CD4-positive, alpha-beta T cell treated with Interleukin-21 for 1 hour (primary cell): ENCODE results near the gene ZMIZ2.
"Not testable (repeated sequence)": the region's sequence is repeated elsewhere in the genome, so short reads cannot be mapped to it uniquely, and the experiment has no call there.

Experiments
- DNase-seq: peaks from one replicate; pipeline ENCODE4 v3.0.0-alpha.2; 2020

ZMIZ2 gene

DNA sequence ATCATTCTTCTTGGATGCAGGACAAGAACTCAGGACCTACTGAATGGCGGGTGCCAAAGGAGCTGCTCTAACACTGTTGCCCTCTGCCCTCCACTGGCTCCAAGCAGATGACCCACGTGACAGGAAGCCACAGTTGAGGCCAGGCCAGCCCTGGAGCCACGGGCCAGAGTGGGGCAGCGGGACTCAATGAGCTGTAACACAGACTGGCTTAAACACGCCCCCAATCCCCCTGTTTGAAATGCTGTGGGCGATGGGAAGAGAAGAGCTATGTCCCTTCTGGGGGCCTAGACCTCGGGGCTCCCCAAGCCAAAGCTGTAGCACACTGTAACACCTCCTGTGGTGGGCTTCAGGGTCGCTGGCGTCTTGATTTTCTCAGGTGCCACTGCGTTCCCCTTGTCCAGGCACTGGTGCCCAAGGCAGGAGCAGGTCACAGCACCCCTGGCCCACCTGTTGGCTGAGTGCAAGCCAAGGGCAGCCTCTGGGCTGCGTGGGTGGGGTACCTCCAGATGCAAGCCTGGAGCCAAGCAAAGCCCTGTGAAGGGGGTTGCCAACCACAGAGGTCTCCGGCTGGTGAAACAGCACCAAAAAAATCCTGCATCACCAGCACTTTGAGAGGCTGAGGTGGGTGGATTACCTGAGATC, 18.6 kb upstream of the ZMIZ2 start:
- DNase-seq: no peak

DNA sequence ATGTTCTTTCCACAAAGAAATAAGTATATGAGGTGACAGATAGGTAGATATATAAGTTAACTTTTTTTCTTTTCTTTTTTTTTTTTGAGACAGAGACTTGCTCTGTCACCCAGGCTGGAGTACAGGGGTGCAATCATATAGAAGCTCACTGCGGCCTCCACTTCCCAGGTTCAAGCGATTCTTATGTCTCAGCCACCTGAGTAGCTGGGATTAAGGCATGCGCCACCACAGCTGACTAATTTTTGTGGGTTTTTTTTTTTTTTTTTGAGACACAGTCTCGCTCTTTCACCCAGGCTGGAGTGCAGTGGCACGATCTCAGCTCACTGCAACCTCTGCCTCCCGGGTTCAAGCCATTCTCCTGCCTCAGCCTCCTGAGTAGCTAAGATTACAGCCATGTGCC, 15.7 kb upstream of the ZMIZ2 start:
- not testable (repeated sequence) for DNase-seq

DNA sequence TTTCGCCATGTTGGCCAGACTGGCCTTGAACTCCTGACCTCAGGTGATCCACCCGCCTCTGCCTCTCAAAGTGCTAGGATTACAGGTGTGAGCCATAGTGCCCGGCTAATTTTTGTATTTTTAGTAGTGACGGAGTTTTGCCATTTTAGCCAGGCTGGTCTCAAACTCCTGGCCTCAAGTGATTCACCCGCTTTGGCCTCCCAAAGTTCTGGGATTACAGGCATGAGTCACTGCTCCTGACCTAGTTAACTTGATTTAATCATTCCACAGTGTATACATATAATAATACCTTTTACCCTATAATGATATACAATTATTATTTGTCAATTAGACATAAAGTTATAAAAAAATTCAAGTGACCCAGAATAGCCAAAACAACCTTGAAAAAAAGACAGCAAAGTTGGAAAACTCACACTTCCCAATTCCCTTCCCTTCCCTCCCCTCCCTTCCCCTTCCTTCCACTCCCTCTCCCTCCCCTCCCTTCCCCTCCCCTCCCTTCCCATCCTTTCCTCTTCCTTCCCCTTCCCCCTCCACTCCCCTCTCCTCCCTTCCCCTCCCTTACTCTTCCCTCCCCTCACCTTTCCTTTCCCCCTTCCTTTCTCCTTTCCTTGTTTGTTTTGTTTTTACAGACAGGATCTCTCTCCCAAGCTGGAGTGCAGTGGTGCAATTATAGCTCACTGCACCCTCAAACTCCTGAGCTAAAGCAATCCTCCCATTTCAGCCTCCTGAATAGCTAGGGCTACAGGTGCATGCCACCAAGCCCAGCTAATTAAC, 14.8 kb upstream of the ZMIZ2 start:
- DNase-seq: no peak

DNA sequence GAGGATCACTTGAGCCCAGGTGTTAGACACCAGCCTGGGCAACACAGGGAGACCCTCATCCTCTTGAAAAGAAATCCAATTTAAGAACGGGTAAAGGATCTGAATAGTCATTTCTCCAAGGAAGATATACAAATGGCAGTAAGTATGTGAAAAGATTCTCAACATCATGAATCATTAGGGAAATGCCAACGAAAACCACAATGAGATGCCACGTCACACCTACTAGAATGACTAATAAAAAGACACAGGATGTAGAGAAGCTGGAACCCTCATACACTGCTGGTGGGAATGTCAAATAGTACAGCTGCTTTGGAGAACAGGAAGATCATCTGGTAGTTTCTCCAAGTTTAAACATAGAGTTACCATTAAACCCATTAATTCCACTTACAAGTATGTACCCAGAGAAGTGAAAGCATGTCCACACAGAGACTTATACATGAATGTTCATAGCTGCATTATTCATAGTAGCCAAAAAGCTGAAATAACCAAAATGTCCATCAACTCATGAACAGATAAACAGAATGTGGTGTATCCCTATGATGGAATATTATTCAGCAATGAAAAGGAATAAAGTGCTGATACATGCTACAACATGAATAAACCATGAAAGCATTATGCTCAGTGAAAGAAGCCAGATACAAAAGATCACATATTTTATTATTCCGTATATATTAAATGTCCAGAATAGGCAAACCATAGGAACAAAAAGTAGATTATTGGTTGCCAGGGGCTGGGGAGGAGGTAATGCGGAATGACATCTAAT, 13.1 kb upstream of the ZMIZ2 start:
- peak; percentile 63 for DNase-seq

DNA sequence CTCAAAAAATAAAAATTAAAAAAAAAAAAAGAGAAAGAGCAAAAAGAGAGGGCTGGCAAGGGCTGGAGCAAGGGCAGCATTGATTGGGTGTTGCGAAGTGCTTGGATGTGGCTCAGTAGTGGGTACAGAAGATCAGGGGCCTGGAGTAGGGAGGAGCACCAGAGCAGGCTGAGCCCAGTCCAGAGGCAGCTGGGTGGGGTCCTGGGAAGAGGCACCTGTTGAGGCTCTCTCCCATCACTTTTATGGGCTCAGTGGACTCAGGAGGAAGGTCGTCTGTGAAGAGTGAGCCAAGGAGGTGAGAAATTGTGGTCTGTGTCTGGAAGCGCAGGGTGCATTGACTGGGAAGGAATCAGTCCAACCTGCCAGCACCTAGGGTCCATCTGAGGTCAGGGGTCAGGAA, 11.8 kb upstream of the ZMIZ2 start:
- DNase-seq: no peak

DNA sequence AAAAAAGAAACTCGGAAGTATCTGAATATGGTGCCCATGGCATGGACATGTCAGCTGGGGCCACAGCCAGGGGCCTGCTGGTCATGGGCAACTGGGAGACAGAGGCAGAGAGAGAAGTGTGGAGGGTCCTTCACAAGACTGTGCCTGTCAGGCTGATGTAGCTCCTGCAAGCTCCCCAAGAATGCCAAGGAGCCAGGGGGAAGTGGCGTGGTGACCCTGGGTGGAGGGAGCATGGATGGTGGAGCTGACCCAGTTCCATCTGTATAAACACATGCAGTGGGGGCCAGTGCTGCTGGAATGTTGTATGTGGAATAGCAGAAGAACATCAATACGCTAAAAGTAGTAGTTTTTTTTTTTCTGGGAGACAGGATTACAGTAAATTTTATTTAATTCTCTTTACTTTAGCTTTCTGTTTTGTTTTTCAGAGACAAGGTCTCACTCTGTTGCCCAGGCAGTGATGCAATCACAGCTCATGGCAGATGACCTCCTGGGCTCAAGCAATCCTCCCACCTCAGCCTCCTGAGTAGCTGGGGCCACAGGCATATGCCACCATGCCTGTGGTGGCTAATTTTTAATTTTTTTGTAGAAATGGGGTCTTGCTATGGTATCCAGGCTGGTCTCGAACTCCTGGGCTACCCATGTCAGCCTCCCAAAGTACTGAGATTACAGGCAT, 10.5 kb upstream of the ZMIZ2 start:
- no peak for DNase-seq

DNA sequence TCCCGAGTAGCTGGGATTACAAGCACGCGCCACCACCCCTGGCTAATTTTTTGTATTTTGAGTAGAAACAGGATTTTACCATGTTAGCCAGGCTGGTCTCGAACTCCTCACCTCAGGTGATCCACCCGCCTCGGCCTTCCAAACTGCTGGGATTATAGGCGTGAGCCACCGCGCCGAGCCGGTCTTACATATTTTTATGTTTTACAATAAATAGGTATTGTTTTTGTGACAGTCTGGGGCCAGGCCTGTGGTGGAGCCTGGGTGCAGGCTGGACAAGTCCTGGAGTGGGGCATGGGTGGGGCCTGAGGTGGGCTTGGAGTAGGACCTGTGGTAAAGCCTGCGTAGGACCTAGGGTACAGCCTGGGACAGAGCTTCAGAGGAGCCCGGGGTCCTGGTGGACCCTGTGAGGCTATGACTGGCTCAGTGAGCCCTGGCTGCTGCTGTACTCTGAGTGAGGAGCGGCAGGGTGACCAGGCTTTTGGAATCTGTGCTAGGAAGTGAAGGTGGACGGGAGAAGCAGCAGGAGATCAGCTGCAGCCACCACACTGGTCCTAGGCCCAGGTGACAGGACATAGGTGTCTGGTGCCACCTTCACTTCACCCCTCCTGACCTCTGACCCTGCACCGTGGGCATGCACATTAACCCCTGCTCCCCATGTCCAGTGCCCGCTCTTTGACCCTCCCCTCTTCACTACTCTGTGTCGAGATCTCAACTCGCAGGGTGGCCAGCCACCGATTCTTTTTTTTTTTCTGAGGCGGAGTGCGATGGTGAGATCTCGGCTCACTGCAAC, 9.6 kb upstream of the ZMIZ2 start:
- DNase-seq: no peak

DNA sequence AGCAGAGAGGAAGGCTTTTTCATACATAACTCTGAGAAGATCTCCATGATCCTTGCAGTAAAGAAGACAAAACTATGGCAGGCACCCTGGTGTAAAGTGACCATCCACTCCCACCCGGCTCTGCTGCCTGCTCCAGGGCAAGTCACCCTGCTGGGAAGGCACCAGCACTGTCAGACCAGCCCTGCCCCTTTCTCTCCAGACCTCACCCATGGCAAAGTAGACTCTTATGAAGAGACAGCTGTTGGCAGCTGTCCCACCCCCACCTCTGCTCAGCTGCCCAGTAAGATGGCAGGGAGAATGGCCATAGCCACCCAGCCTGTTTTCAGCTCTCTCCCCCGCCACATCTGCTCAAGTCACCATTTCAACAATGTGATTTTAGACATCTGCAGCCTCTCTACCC, 8.6 kb upstream of the ZMIZ2 start:
- no peak for DNase-seq

DNA sequence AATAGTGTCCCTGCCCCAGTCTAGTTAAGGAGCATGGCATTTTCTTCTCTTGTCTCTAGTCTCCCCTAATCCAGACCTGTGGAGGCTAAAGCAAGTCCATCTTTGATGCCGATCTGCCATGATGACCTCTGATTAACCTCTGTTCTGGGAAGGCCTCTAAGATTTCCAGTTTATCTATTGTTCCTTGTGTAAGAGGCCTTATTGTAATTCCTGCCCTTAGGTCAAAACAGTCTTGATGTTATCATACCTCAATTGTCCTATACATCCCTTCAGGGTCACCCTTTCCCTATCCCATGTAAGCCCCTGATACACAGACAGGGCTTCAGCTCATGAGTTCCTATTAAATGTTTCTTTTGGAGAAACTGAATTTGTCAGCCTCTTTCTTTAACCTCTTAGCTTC, 4.9 kb upstream of the ZMIZ2 start:
- no peak for DNase-seq

DNA sequence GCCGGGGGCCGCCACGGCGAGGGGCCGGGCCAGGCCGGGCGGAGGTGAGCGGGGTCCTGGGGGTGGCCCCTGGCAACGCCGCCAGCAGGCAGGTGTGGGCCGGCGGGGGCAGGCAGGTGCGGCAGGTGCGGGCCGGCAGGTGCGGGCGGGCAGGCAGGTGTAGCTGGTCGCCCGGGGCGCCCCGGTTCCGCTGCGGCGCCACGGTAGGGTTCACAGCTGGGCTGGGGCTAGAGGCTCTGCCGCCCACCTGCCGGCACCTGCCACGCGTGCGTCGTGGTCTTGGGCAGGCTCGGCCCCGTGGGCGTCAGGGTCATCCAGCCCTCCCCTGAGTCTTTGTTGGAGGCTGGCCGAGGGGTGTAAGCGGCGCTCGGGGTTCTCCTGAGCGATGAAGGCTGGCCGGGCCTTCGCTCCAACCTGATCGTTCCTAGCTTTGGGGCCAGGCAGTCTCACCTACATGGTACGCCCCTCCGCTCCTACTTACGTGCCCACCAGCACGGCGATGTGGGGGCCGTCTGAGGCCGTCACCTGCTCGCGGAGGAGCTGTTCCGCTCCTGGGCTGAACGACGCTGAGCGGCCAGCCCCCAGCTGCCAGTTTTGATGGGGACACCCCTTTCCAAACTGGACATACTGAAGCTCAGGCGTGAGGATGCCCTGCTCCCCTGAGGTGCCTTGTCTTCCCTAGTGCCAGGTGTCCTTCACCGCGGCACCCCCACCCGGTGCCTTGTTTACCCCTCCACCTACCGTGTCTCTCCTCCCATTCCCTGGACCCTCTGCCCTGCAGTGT, 493 bp downstream of the ZMIZ2 start:
- DNase-seq: no peak

DNA sequence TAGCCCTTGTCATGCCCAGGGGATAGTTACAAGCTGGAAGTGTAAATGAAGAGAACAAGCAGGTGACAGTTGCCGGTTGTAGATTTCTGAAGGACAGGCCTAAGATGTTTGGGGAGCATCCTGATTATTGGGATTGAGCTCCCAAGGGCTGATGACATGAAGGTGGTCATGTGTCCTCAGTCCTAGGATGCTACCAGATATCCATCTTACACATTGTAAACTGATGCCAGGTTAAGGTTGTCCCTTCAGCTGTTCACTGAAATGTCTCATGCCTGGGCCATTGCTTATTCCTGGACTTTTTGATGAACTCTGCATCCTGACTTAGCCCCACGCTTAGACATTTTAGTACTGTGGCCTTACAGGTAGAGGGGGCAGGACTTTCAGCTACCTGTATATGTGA, 1.3 kb downstream of the ZMIZ2 start:
- no peak for DNase-seq

DNA sequence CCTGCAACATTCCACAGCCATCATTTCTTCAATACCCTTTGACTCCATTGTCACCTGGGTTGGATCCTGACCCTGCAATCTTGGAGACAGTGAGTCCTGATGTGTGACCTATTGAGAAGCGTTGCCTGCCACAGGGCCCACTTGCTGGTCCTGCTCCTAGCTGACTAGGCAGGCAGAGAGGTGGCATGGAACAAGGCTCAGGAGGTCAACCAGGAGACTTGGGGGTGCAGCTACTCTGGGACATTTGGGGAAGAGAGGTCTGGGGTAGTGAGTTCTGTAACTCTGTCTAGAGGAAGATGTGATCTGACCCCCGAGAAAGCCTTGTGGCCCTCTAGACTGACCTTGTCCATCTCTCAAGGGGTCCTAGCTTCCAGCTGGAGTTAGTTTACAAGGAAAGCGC, 1.8 kb downstream of the ZMIZ2 start:
- no peak for DNase-seq

DNA sequence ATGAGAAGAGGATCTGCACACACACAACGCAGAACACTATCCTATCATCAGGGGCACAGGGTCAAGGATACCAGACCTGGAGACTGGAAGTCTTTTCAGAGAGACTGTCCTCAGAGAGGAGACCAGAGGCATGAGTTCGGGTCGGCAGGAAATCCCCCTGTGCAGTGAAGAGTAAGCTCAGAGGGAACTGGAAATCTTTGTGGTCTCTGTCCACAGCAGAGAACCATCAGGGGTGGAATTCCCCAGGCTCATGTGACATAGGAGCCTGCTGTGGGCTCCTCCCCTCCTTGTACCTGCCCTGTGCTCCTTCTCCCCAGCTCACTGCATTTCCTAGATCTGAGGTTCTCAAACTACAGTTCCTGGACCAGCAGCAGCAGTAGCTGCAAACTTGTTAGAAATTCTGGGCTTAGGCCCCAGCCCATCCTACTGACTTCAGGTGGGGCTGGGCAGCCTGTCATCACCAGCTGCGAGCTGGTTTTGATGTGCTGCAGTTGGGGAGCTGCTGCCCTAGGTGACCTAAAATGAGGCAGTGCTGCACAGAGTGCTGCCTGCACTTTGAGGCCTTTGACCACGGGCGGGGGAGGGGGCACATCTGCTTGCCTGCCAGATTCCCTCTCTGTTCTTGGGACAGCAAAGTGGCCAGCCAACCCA, 2.4 kb downstream of the ZMIZ2 start:
- peak; percentile 79 for DNase-seq

DNA sequence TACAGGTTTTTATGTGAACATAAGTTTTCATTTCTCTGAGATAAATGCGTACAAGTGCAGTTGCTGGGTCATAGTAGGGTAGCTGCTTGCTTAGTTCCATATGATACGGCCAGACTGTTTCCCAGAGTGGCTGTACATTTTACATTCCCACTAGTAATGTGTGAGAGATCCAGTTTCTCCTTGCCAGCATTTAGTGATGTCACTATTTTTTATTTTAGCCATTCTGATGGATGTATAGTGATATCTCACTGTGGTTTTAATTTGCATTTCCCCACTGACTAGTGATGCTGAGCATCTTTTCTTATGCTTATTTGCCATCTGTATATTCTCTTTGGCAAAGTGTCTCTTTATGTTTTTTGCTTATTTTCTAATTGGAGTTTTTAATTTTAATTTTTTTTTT, 4.2 kb downstream of the ZMIZ2 start:
- DNase-seq: no peak

DNA sequence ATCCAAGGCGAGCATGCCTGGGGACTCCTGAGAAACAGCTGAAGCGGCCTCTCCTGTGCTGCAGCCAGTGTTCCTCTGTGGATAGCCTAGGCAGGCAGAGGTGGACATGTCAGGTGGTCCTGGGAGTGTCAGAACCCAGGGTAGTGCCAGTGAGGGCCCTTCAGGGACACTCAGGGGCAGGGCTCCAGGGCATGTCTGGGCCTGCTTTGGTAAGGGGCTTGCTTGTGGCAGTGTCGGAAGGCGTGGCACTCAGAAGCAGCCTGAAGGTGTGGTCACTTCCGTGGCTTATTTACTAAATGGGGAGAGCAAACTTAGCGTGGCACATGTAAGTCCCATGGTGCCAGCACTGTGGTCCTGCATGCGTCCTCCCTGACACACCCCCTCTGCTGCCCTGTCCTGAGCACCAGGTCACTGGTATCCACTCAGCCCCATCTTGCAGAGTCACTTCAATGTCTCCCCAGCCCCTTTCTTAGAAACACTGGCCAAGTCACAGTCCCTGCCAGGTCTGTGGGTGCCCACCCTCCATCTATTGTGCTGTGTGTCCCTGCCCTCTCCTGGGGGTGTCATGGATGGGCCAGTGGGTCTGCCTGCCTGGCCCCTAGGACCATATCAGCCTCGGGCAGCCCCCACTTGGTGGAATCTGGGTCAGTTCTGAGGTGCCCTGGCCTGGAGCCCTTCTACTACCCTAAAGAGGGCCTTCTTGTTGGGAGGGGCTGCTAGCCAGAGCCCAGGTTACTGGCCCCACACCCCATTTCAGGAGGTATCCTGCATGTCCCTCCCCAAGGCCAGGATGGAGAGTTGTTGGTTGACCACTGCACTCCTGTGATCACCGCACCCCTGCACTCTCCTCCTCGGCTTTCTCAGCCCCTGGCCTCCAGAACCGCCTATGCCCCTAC, 6.4 kb downstream of the ZMIZ2 start:
- no peak for DNase-seq

DNA sequence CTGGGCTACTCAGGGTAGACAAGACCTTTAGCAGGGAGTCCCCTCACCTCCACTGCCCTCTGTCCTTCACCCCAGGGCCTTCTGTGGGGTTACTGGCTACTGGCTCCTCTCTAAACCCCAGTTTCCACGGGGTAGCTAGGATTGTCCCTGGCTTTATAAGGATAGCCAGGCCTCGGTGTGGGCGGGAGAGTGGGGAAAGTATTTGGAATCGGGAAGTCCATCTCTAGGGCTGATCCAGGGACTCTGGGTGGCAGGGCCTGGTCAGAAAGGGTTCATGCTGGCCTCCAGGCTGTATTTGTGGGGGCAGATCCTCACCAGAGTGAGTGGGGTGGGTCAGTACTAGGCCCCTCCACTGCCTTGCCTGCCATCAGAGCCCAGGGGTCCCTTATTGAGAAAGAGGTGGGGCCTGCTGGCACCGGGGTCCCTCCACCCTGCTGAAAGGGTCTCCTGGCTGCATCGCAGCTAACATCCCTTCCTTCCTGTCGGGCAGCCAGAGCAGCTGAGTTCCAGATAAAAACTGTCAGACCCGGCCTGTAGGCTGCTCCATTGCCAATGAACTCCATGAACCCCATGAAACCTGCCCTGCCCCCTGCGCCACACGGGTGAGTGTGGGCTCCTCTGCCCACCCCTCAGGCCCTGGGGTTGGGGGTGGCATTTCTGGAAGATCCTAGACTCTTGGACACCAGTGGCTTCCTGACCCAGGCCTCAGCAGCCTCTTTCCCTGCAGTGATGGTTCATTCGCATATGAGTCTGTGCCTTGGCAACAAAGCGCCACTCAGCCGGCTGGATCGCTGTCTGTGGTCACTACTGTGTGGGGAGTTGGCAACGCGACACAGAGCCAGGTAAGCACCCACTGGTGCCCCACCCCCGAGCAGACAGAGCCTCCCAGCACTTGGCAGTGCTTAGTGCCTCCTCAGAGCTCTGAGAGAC, 7.3 kb downstream of the ZMIZ2 start:
- DNase-seq: no peak

DNA sequence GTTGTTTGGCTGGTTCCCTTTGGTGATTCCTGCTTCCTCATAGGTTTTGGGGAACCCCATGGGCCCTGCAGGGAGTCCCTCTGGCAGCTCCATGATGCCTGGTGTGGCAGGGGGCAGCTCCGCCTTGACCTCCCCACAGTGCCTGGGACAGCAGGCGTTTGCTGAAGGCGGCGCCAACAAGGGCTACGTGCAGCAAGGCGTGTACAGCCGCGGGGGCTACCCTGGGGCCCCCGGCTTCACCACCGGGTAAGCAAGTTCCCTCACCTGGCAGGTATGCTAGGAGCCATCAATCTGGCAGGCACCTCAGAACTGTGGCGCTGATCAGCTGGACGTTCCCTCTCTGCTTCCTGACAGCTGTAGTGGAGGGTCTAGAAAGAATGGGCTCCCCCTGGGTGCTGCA, 8.3 kb downstream of the ZMIZ2 start:
- DNase-seq: no peak

DNA sequence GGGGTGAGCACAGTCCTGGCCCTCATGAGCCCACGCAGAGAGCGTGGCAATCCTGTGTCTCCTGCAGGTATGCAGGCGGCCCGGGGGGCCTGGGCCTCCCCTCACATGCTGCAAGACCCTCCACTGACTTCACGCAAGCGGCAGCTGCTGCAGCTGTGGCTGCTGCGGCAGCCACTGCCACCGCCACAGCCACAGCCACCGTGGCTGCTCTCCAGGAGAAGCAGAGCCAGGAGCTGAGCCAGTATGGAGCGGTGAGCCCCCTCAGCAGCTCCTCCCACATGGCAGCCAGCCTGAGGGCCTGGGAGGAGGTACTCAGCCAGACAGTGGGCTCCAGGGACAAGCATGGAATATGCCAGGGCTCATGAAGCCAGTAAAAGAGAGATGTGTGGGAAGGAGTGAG, 8.7 kb downstream of the ZMIZ2 start:
- no peak for DNase-seq

DNA sequence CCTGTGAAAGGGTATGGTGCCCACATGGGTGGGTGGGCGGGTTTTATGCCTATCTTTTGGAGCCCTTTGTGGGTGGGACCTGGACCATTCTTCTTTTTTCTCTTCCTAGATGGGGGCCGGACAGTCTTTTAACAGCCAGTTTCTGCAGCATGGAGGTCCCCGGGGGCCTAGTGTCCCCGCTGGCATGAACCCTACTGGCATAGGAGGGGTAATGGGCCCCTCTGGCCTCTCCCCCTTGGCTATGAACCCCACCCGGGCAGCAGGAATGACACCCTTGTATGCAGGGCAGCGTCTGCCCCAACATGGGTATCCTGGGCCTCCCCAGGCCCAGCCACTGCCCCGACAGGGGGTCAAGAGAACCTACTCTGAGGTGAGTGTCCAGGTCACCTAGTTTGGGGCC, 9.1 kb downstream of the ZMIZ2 start:
- DNase-seq: no peak
